Karpas-422 (cell line): ENCODE measurements around the gene NDRG2. TPM values are rescaled to one million over a fixed set of nuclear protein-coding genes. Genes with fewer than 3 reads are reported as not detected.

Experiments
- DNase-seq: peaks from one replicate; pipeline ENCODE4 v3.0.0-alpha.2; 2015
- H2AFZ ChIP-seq: fragments of 200-600 bp; sonication (generic); 2 replicates; pipeline ENCODE4 v1.6.1; 2014; ENCODE audit warnings: antibody characterized with exemption, low read length, mixed read lengths
- H3K27ac ChIP-seq: fragments of 200-600 bp; sonication (generic); 2 replicates; pipeline ENCODE4 v1.5.1; 2014; ENCODE audit warnings: mild to moderate bottlenecking, low read length, moderate library complexity
- H3K27me3 ChIP-seq: fragments of 200-600 bp; sonication (generic); 2 replicates; pipeline ENCODE4 v1.6.1; 2014; ENCODE audit warnings: low read length, mixed read lengths
- H3K36me3 ChIP-seq: fragments of 200-600 bp; sonication (generic); 2 replicates; pipeline ENCODE4 v1.6.1; 2014; ENCODE audit warnings: low read length, mixed read lengths; ENCODE audit not compliant: insufficient read depth
- H3K4me1 ChIP-seq: fragments of 200-600 bp; sonication (generic); 2 replicates; pipeline ENCODE4 v1.6.1; 2014; ENCODE audit warnings: mild to moderate bottlenecking, low read length, mixed read lengths
- H3K4me2 ChIP-seq: fragments of 200-600 bp; sonication (generic); 2 replicates; pipeline ENCODE4 v1.6.1; 2014; ENCODE audit warnings: low read length, low read depth, mild to moderate bottlenecking; ENCODE audit not compliant: poor library complexity, severe bottlenecking
- H3K4me3 ChIP-seq: fragments of 200-600 bp; sonication (generic); 2 replicates; pipeline ENCODE4 v1.5.1; 2014; ENCODE audit warnings: mild to moderate bottlenecking, antibody characterized with exemption, low read length, mixed read lengths
- H3K79me2 ChIP-seq: fragments of 200-600 bp; sonication (generic); 2 replicates; pipeline ENCODE4 v1.6.1; 2014; ENCODE audit warnings: mild to moderate bottlenecking, low read length, mixed read lengths
- H3K9ac ChIP-seq: fragments of 200-600 bp; sonication (generic); 2 replicates; pipeline ENCODE4 v1.6.0; 2014; ENCODE audit warnings: low read length
- H3K9me2 ChIP-seq: fragments of 200-600 bp; sonication (generic), shearing (Covaris generic); replicated peaks from 2 replicates; pipeline ENCODE4 v1.6.0; 2014; ENCODE audit warnings: mild to moderate bottlenecking, low read length, moderate library complexity; ENCODE audit not compliant: insufficient read depth
- H3K9me3 ChIP-seq: fragments of 300-700, 200-600 bp; sonication (generic); 2 replicates; pipeline ENCODE4 v1.6.1; 2014; ENCODE audit warnings: low read length, mixed read lengths
- H4K20me1 ChIP-seq: fragments of 200-600 bp; sonication (generic); 2 replicates; pipeline ENCODE4 v1.6.1; 2014; ENCODE audit warnings: mild to moderate bottlenecking, antibody characterized with exemption, low read length, low read depth; ENCODE audit not compliant: insufficient read depth
- total RNA-seq: library from RNA; depleted of rRNA; stranded (reverse); fragments of >200 nt; shearing (Covaris generic); gene quantifications from 2 replicates; pipeline ENCODE4 v1.2.3, GENCODE V29; 2014; ENCODE audit warnings: low replicate concordance

Gene NDRG2
- total RNA-seq, 1 experiment from 2014 or later, result not detected

GRCh38 chr14:21050597-21050996 lies 25.7 kb upstream of the NDRG2 start:
- Histone ChIP-seq H3K9me3 (no peaks in the 10 kb centered on the region), H3K4me3 (no peak overlapping the region), H3K27me3 (no peaks in the 10 kb centered on the region), H4K20me1 (no peaks in the 10 kb centered on the region), H3K36me3 (no peaks in the 10 kb centered on the region), H3K4me2 (no peak overlapping the region), H3K9me2 (no peaks in the 10 kb centered on the region), H3K9ac (no peak overlapping the region), H3K4me1 (no peaks in the 10 kb centered on the region), H3K79me2 (no peaks in the 10 kb centered on the region), H3K27ac (no peak overlapping the region), H2AFZ (no peak overlapping the region)
- no peak for DNase-seq

GRCh38 chr14:21049271-21049673 lies 24.4 kb upstream of the NDRG2 start:
- Histone ChIP-seq H3K9ac (no peak overlapping the region), H3K4me1 (no peaks in the 10 kb centered on the region), H3K4me3 (no peak overlapping the region), H3K9me2 (no peaks in the 10 kb centered on the region), H3K9me3 (no peaks in the 10 kb centered on the region), H3K27me3 (no peaks in the 10 kb centered on the region), H3K36me3 (no peaks in the 10 kb centered on the region), H4K20me1 (no peaks in the 10 kb centered on the region), H3K27ac (no peak overlapping the region), H3K4me2 (no peak overlapping the region), H3K79me2 (no peaks in the 10 kb centered on the region), H2AFZ (no peak overlapping the region)
- no peak for DNase-seq

- no peaks in the 10 kb centered on the region for H3K9me2 ChIP-seq
- H2AFZ ChIP-seq, result no peak overlapping the region
- H3K27ac ChIP-seq, result no peak overlapping the region
- DNase-seq, result no peak
- H3K4me1 ChIP-seq, result no peaks in the 10 kb centered on the region
- H3K4me2 ChIP-seq, result no peak overlapping the region
- H3K79me2 ChIP-seq, result no peaks in the 10 kb centered on the region
- H3K9ac ChIP-seq, result no peak overlapping the region
- H3K4me3 ChIP-seq, result no peak overlapping the region
- no peaks in the 10 kb centered on the region for H4K20me1 ChIP-seq
- H3K9me3 ChIP-seq, result no peaks in the 10 kb centered on the region
- H3K27me3 ChIP-seq, result no peaks in the 10 kb centered on the region
- no peaks in the 10 kb centered on the region for H3K36me3 ChIP-seq
These were observed 23.8 kb upstream of the NDRG2 start for GRCh38 chr14:21048638-21049037.

GRCh38 chr14:21047378-21047781 lies 22.5 kb upstream of the NDRG2 start:
- no peak overlapping the region for H2AFZ ChIP-seq
- H3K36me3 ChIP-seq, result no peaks in the 10 kb centered on the region
- no peak for DNase-seq
- H3K27me3 ChIP-seq, result no peaks in the 10 kb centered on the region
- H3K4me2 ChIP-seq, result no peak overlapping the region
- no peak overlapping the region for H3K9ac ChIP-seq
- H3K4me3 ChIP-seq, result no peak overlapping the region
- no peak overlapping the region for H3K27ac ChIP-seq
- no peaks in the 10 kb centered on the region for H3K4me1 ChIP-seq
- no peaks in the 10 kb centered on the region for H3K79me2 ChIP-seq
- no peaks in the 10 kb centered on the region for H3K9me3 ChIP-seq
- no peaks in the 10 kb centered on the region for H3K9me2 ChIP-seq
- no peaks in the 10 kb centered on the region for H4K20me1 ChIP-seq

GRCh38 chr14:21043974-21044618 lies 19.2 kb upstream of the NDRG2 start:
- H3K4me2 ChIP-seq, result no peak overlapping the region

GRCh38 chr14:21043387-21043973 lies 18.6 kb upstream of the NDRG2 start:
- no peaks in the 10 kb centered on the region for H3K9me3 ChIP-seq
- no peak overlapping the region for H3K4me3 ChIP-seq
- H4K20me1 ChIP-seq, result no peaks in the 10 kb centered on the region
- no peaks in the 10 kb centered on the region for H3K36me3 ChIP-seq
- H2AFZ ChIP-seq, result no peak overlapping the region
- DNase-seq, result no peak
- no peak overlapping the region for H3K9ac ChIP-seq
- no peaks in the 10 kb centered on the region for H3K27me3 ChIP-seq
- H3K9me2 ChIP-seq, result no peaks in the 10 kb centered on the region
- H3K79me2 ChIP-seq, result no peaks in the 10 kb centered on the region
- H3K4me1 ChIP-seq, result no peaks in the 10 kb centered on the region
- H3K4me2 ChIP-seq, result no peak overlapping the region
- H3K27ac ChIP-seq, result no peak overlapping the region

More at GRCh38 chr14:21043974-21044618, 19.2 kb upstream of the NDRG2 start:
- H3K27me3 ChIP-seq, result no peaks in the 10 kb centered on the region
- no peak for DNase-seq
- no peaks in the 10 kb centered on the region for H3K9me2 ChIP-seq
- no peak overlapping the region for H2AFZ ChIP-seq
- H3K9ac ChIP-seq, result no peak overlapping the region
- no peaks in the 10 kb centered on the region for H3K79me2 ChIP-seq
- H3K36me3 ChIP-seq, result no peaks in the 10 kb centered on the region
- H3K4me3 ChIP-seq, result no peak overlapping the region
- H3K4me1 ChIP-seq, result no peaks in the 10 kb centered on the region
- no peak overlapping the region for H3K27ac ChIP-seq
- no peaks in the 10 kb centered on the region for H3K9me3 ChIP-seq
- H4K20me1 ChIP-seq, result no peaks in the 10 kb centered on the region

GRCh38 chr14:21042918-21043317 lies 18.1 kb upstream of the NDRG2 start:
- Histone ChIP-seq H3K9me3 (no peaks in the 10 kb centered on the region), H3K4me2 (no peak overlapping the region), H2AFZ (no peak overlapping the region), H3K9ac (no peak overlapping the region), H3K4me1 (no peaks in the 10 kb centered on the region), H3K27ac (no peak overlapping the region), H3K9me2 (no peaks in the 10 kb centered on the region), H3K79me2 (no peaks in the 10 kb centered on the region), H4K20me1 (no peaks in the 10 kb centered on the region), H3K27me3 (no peaks in the 10 kb centered on the region), H3K4me3 (no peak overlapping the region), H3K36me3 (no peaks in the 10 kb centered on the region)
- no peak for DNase-seq

GRCh38 chr14:21041676-21042433 lies 17.0 kb upstream of the NDRG2 start, which contains the start of gene RNASE7:
Gene RNASE7 (plus strand): TSS chr14:21042362. CDS start chr14:21042993, 631 bp downstream.
- Histone ChIP-seq H2AFZ (no peak within 1 kb of the TSS), H3K27ac (no peak within 1 kb of the TSS), H3K9ac (no peak within 1 kb of the TSS), H4K20me1 (no peaks in the 10 kb centered on the region), H3K4me3 (no peak within 1 kb of the TSS), H3K79me2 (no peaks in the 10 kb centered on the region), H3K9me3 (no peaks in the 10 kb centered on the region), H3K27me3 (no peaks in the 10 kb centered on the region), H3K4me2 (no peak within 1 kb of the TSS), H3K9me2 (no peaks in the 10 kb centered on the region), H3K36me3 (no peaks in the 10 kb centered on the region), H3K4me1 (no peaks in the 10 kb centered on the region)
- no peak for DNase-seq
